Endothelial cell of umbilical vein (primary cell): ENCODE measurements around the gene MED15. TPM values are rescaled to one million over a fixed set of nuclear protein-coding genes. Genes with fewer than 3 reads are reported as not detected.

Experiments
- BruUV-seq: library from RNA; stranded (reverse); fragments of 400-500 nt; replicated peaks from 2 replicates; lab custom pipeline; 2021; lab: Mats Ljungman, UMichigan
- CTCF ChIA-PET: fragments of 300-600, 350-600 bp; sonication (Branson Sonifier 250); formaldehyde crosslinking; loops from one replicate; lab custom pipeline; 2021; ENCODE audit warnings: antibody characterized with exemption, inconsistent platforms; lab: Charles Lee
- POLR2A ChIA-PET: fragments of 300-600, 350-600 bp; sonication (Branson Sonifier 250); formaldehyde crosslinking; loops from one replicate; lab custom pipeline; 2021; ENCODE audit warnings: antibody characterized with exemption, inconsistent platforms; lab: Charles Lee
- DNase-seq: peaks from one replicate; pipeline ENCODE4 v3.0.0-alpha.2; 2011; ENCODE audit warnings: low read depth, low spot score
- FAIRE-seq: peaks from 2 replicates; lab custom pipeline; 2011; peaks lifted over from hg19 to GRCh38; lab: Jason Lieb, UNC
- H2AFZ ChIP-seq: 2 replicates; pipeline ENCODE4 v1.6.0; 2012; ENCODE audit warnings: low read depth, low read length, control low read depth, inconsistent platforms
- H3K27ac ChIP-seq: 2 replicates; pipeline ENCODE4 v1.5.1; 2011; ENCODE audit warnings: low read depth, mild to moderate bottlenecking, control low read depth, low read length, moderate library complexity; ENCODE audit not compliant: insufficient read depth
- H3K27me3 ChIP-seq, 2 experiments: 2 replicates each; pipeline versions ENCODE4 v1.6.0 to v1.6.1; 2011; ENCODE audit warnings: low read length in 2 of 2, mixed read lengths in 1 of 2; ENCODE audit not compliant: control insufficient read depth in 2 of 2, insufficient read depth in 2 of 2
- H3K36me3 ChIP-seq, 2 experiments: 2 replicates in 1 of 2; 3 replicates in 1 of 2; pipeline ENCODE4 v1.5.1; 2011; ENCODE audit warnings: low read length in 2 of 2, mild to moderate bottlenecking in 1 of 2, moderate library complexity in 1 of 2; ENCODE audit not compliant: control insufficient read depth in 2 of 2, insufficient read depth in 2 of 2; ENCODE audit errors: extremely low read depth in 1 of 2
- H3K4me1 ChIP-seq: 3 replicates; pipeline ENCODE4 v1.5.1; 2011; ENCODE audit warnings: mild to moderate bottlenecking, low read length; ENCODE audit not compliant: control insufficient read depth, insufficient read depth; ENCODE audit errors: extremely low read depth
- H3K4me2 ChIP-seq: 2 replicates; pipeline ENCODE4 v1.6.1; 2011; ENCODE audit warnings: low read length, control low read depth, mixed read lengths; ENCODE audit not compliant: insufficient read depth
- H3K4me3 ChIP-seq, 3 experiments: fragments of 200-600 bp in 1 of 3; sonication (generic), shearing (Covaris generic) in 1 of 3; replicated peaks in 1 of 3; 2 replicates each; pipeline ENCODE4 v1.5.1; 2011 to 2016; ENCODE audit warnings: control low read depth in 3 of 3, low read length in 3 of 3, mild to moderate bottlenecking in 2 of 3, inconsistent platforms in 1 of 3, low read depth in 1 of 3, moderate library complexity in 1 of 3; ENCODE audit not compliant: insufficient read depth in 1 of 3
- H3K79me2 ChIP-seq: 2 replicates; pipeline ENCODE4 v1.6.0; 2012; ENCODE audit warnings: low read length, inconsistent platforms; ENCODE audit not compliant: control insufficient read depth, insufficient read depth
- H3K9ac ChIP-seq: replicated peaks from 2 replicates; pipeline ENCODE3; 2011; ENCODE audit warnings: low read length, control low read depth; ENCODE audit not compliant: insufficient read depth; ENCODE audit errors: extremely low read depth
- H3K9me1 ChIP-seq: replicated peaks from 3 replicates; pipeline ENCODE4 v1.6.0; 2011; ENCODE audit warnings: mild to moderate bottlenecking, low read length; ENCODE audit not compliant: control insufficient read depth, insufficient read depth; ENCODE audit errors: extremely low read depth
- H3K9me3 ChIP-seq: replicated peaks from 2 replicates; pipeline ENCODE4 v1.5.1; 2012; ENCODE audit warnings: low read length, inconsistent platforms; ENCODE audit not compliant: control insufficient read depth, insufficient read depth
- H4K20me1 ChIP-seq: replicated peaks from 2 replicates; pipeline ENCODE3; 2011; ENCODE audit warnings: mild to moderate bottlenecking, low read length; ENCODE audit not compliant: control insufficient read depth, insufficient read depth; ENCODE audit errors: extremely low read depth
- EZH2 ChIP-seq: IDR thresholded peaks from 2 replicates; pipeline ENCODE4 v1.6.1; 2012; ENCODE audit warnings: borderline replicate concordance, low read depth, mild to moderate bottlenecking, moderate library complexity, low read length, inconsistent platforms; ENCODE audit not compliant: severe bottlenecking
- FOS ChIP-seq: IDR thresholded peaks from 2 replicates; pipeline ENCODE4 v1.6.1; 2011; ENCODE audit warnings: mild to moderate bottlenecking, low read length, moderate library complexity, borderline replicate concordance; ENCODE audit not compliant: insufficient read depth
- GATA2 ChIP-seq: IDR thresholded peaks from 2 replicates; pipeline ENCODE4 v1.7.0; 2011; ENCODE audit warnings: low read depth, mild to moderate bottlenecking, moderate library complexity, mixed read lengths, low read length; ENCODE audit not compliant: insufficient read length, insufficient read depth
- JUN ChIP-seq: IDR thresholded peaks from 2 replicates; pipeline ENCODE4 v1.6.1; 2011; ENCODE audit warnings: borderline replicate concordance, low read depth; ENCODE audit not compliant: insufficient read length, insufficient read depth
- MYC ChIP-seq: IDR thresholded peaks from one replicate; pipeline ENCODE4 v1.6.1; 2011; ENCODE audit warnings: mild to moderate bottlenecking, low read depth, low read length
- POLR2A ChIP-seq: IDR thresholded peaks from 2 replicates; pipeline ENCODE4 v1.6.1; 2012; ENCODE audit warnings: low read depth, mild to moderate bottlenecking, control low read depth, low read length
- POLR2AphosphoS5 ChIP-seq: IDR thresholded peaks from 2 replicates; pipeline ENCODE4 v1.6.1; 2012; ENCODE audit warnings: low read depth, mild to moderate bottlenecking, control low read depth, low read length, moderate library complexity; ENCODE audit not compliant: insufficient read depth
- dilution Hi-C: fragments of 300-500 bp; cut with MboI; formaldehyde crosslinking; loops from one replicate; pipeline ENCODE4 v1.15.0; 2019; ENCODE audit warnings: low sequenced_read_pairs; ENCODE audit not compliant: extremely low pct_ligation_motif_present
- intact Hi-C: fragments of 100-400 bp; cut with micrococcal nuclease; formaldehyde crosslinking; loops from one replicate; pipeline ENCODE4 v1.10.0; 2022
- polyA plus RNA-seq, 4 experiments: library from polyadenylated mRNA; depleted of rRNA in 3 of 4; stranded (reverse) in 3 of 4; unstranded in 1 of 4; fragments of >200 nt; gene quantifications; 2 replicates each; pipeline versions ENCODE4 v1.2.1 to v1.2.3, GENCODE V29; 2011 to 2012; ENCODE audit warnings: missing spikeins in 1 of 4
- total RNA-seq: library from RNA; stranded (reverse); gene quantifications from 2 replicates; pipeline ENCODE4 v1.2.3, GENCODE V29; 2021
- TF ChIP-seq, protein P1 (sequence below): IDR thresholded peaks from 2 replicates; pipeline ENCODE4 v1.6.1; 2011; ENCODE audit not compliant: insufficient read depth, insufficient read length
- TF ChIP-seq, protein P2 (sequence below), 2 donors: IDR thresholded peaks; 1 replicate in 1 of 2; 2 replicates in 1 of 2; pipeline ENCODE4 v1.5.1; 2011; ENCODE audit warnings: low read length in 2 of 2, mild to moderate bottlenecking in 2 of 2, moderate library complexity in 2 of 2, control low read depth in 1 of 2, inconsistent platforms in 1 of 2, low read depth in 1 of 2; ENCODE audit not compliant: insufficient read depth in 1 of 2; ENCODE audit errors: extremely low read depth in 1 of 2

MED15 gene
- total and polyA plus RNA-seq, 2 donors (not counting 3 experiments of a cell fraction or from before 2014, with no cell fraction given): 68.1 to 138 TPM

DNA sequence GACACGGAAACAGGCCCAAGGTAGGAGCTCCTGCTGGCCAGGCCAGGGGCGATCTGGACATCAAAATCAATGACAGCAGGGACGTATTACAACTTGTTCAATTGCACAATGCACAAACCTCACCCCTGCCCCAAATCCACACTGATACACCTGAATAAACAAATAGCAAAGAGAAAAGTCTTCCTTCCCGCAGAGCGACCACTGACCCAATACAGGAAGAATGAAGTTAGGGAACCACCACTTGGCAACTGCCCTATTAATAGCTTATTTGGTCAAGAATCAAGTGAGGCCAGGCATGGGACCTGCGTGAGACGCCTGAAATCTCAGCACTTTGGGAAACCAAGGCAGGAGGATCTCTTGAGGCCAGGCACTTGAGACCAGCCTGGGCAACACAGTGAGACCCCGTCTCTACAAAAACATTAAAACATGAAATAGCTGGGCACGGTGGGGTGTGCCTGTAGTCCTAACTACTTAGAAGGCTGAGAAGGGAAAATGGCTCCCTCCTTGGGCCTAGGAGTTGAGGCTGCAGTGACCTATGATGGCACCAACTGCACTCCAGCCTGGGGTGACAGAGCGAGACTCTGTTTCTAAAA, 109.1 kb downstream of the MED15 start:
- H3K36me3 ChIP-seq: no peaks in the 10 kb centered on the region
- H2AFZ ChIP-seq: no peak overlapping the region
- no peak overlapping the region for H3K27ac ChIP-seq
- FAIRE-seq: no peak
- POLR2A ChIA-PET: no interaction called here
- BruUV-seq: no TSS peak
- CTCF ChIA-PET: no interaction called here
- no peaks in the 10 kb centered on the region for H3K9me3 ChIP-seq
- H3K27me3 ChIP-seq: peaks cover 2 to 3% of the 10 kb centered on the region in 2 experiments
- no peak overlapping the region for H3K4me2 ChIP-seq
- intact Hi-C loops: no loop called here
- no peak for DNase-seq
- dilution Hi-C loops: no loop called here
- H3K79me2 ChIP-seq: no peaks in the 10 kb centered on the region
- H3K9me1 ChIP-seq: no peaks in the 10 kb centered on the region
- H3K4me3 ChIP-seq: no peak overlapping the region
- no peak for TF ChIP-seq FOS
- TF ChIP-seq, protein P1, sequence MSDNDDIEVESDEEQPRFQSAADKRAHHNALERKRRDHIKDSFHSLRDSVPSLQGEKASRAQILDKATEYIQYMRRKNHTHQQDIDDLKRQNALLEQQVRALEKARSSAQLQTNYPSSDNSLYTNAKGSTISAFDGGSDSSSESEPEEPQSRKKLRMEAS: no peak
- TF ChIP-seq MYC: no peak
- TF ChIP-seq, protein P2, sequence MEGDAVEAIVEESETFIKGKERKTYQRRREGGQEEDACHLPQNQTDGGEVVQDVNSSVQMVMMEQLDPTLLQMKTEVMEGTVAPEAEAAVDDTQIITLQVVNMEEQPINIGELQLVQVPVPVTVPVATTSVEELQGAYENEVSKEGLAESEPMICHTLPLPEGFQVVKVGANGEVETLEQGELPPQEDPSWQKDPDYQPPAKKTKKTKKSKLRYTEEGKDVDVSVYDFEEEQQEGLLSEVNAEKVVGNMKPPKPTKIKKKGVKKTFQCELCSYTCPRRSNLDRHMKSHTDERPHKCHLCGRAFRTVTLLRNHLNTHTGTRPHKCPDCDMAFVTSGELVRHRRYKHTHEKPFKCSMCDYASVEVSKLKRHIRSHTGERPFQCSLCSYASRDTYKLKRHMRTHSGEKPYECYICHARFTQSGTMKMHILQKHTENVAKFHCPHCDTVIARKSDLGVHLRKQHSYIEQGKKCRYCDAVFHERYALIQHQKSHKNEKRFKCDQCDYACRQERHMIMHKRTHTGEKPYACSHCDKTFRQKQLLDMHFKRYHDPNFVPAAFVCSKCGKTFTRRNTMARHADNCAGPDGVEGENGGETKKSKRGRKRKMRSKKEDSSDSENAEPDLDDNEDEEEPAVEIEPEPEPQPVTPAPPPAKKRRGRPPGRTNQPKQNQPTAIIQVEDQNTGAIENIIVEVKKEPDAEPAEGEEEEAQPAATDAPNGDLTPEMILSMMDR (IDR thresholded peaks at IDR 0.05; ENCODE audit: extremely low read depth in 1 of 2, insufficient read depth in 1 of 2, low read depth in 1 of 2, low read length in 2 of 2): no peak
- no peak for TF ChIP-seq JUN
- TF ChIP-seq POLR2AphosphoS5: no peak
- TF ChIP-seq GATA2: no peak
- no peak for TF ChIP-seq POLR2A
- TF ChIP-seq EZH2: no peak
- H3K4me1 ChIP-seq: no peaks in the 10 kb centered on the region
- no peaks in the 10 kb centered on the region for H4K20me1 ChIP-seq
- no peak overlapping the region for H3K9ac ChIP-seq
